ENCODE measurements around the gene ALDH7A1.
"Not testable (repeated sequence)": the region's sequence is repeated elsewhere in the genome, so short reads cannot be mapped to it uniquely, and the experiment has no call there.

The ALDH7A1 gene

GRCh38 chr5:126594748-126595485 is at the start of gene ALDH7A1:
Gene ALDH7A1 (minus strand): TSS chr5:126595219. CDS start chr5:126595198, 21 bp downstream.
- in situ Hi-C loops (cut with MboI; ENCODE audit: low sequenced_read_pairs), result no loop called here

DNA sequence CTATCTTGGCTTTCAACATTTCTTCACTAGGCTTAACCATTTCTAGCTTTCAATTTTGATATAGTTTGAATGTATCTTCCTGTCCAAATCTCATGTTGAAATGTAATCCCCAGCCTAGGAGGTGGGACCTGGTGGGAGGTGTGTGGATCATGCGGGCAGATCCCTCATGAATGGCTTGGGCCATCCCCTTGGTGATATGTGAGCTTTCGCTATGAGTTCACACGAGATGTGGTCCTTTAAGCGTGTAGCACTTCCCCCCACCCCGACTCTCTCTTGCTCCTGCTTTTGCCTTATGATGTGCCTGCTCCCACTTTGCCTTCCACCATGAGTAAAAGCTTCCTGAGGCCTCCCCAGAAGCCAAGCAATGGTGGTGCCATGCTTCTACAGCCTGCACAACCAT is 46.4 kb upstream of the ALDH7A1 start:
- in situ Hi-C loops (cut with MboI; ENCODE audit: low sequenced_read_pairs), result no loop called here

- in situ Hi-C loops (cut with MboI; ENCODE audit: low sequenced_read_pairs), result no loop called here
Observed at GRCh38 chr5:126640866-126641265, 45.8 kb upstream of the ALDH7A1 start.

DNA sequence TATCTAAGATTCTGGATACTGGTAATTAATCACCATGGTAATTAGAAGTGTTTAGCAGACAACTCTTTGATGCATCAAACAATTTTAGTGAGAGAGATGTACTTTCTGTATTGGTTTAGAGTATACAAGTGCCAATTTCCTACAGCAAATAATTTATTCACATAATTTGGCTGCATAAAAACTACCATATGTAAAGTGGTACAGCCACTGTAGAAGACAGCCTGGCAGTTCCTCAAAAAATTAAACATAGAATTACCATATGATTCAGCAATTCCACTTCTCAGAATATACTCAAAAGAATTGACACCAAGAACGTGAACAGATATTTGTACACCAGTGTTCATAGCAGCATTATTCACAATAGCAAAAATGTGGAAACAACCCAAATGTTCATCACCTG is 41.9 kb upstream of the ALDH7A1 start:
- in situ Hi-C loops (cut with MboI; ENCODE audit: low sequenced_read_pairs), result no loop called here

DNA sequence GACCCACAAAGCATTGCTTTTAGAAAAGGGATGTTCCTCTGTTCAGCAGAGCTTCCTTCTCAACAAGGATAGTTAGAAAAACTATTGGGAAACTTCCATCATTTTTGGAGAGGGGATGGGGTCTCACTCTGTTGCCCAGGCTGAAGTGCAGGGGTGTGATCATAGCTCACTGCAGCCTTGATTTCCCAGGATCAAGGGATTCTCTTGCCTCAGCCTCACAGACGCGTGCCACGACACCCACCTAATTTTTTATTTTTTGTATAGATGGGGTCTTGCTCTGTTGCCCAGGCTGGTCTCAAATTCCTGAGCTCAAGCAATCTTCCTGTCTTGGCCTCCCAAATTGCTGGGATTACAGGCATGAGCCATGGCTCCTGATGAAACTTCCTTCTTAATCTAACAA is 40.6 kb upstream of the ALDH7A1 start:
- in situ Hi-C loops (cut with MboI; ENCODE audit: low sequenced_read_pairs), result no loop called here

GRCh38 chr5:126633552-126633951 is 38.5 kb upstream of the ALDH7A1 start:
- in situ Hi-C loops (cut with MboI; ENCODE audit: low sequenced_read_pairs), result no loop called here

GRCh38 chr5:126631920-126632319 is 36.9 kb upstream of the ALDH7A1 start:
- in situ Hi-C loops (cut with MboI; ENCODE audit: low sequenced_read_pairs), result no loop called here

- in situ Hi-C loops (cut with MboI; ENCODE audit: low sequenced_read_pairs), result no loop called here
Observed at GRCh38 chr5:126628102-126628501, 33.1 kb upstream of the ALDH7A1 start.

DNA sequence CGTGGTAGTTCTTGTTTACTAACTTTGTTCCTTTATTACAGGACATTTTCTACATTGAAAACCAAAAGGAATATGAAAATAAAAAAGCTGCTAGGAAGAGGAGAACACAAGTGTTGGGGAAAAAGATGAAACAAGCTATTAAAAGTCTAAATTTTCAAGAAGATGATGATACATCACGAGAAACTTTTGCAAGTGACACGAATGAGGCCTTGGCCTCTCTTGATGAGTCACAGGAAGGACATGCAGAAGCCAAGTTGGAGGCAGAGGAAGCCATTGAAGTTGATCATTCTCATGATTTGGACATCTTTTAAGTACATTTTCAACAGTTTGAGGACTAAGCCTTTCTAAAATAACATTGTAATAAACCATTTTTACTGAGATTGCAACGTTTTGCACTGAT is 29.5 kb upstream of the ALDH7A1 start:
- in situ Hi-C loops (cut with MboI; ENCODE audit: low sequenced_read_pairs), result no loop called here

DNA sequence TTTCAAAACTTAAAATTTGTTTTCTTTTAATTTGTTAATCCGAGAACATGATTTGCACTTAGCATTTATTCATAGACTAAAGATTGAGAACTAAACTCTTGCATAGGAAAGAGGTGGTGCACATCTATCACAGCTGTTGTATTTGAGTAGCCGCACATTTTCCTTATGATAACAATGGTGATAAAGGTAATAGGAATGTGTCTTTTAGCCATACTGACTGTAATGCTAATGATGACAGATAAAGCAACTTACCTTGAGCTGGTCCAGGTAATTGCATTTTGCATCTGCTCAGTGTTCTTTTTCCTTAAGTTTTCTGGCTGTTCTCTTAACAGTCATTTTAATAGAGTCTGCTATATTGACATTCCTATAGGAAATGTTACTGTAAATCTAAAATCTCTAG is 24.8 kb upstream of the ALDH7A1 start:
- in situ Hi-C loops (cut with MboI; ENCODE audit: low sequenced_read_pairs), result no loop called here

GRCh38 chr5:126617603-126618002 is 22.6 kb upstream of the ALDH7A1 start:
- in situ Hi-C loops (cut with MboI; ENCODE audit: low sequenced_read_pairs), result not testable (repeated sequence)

- in situ Hi-C loops (cut with MboI; ENCODE audit: low sequenced_read_pairs), result no loop called here
Observed at GRCh38 chr5:126615286-126615685, 20.3 kb upstream of the ALDH7A1 start.

DNA sequence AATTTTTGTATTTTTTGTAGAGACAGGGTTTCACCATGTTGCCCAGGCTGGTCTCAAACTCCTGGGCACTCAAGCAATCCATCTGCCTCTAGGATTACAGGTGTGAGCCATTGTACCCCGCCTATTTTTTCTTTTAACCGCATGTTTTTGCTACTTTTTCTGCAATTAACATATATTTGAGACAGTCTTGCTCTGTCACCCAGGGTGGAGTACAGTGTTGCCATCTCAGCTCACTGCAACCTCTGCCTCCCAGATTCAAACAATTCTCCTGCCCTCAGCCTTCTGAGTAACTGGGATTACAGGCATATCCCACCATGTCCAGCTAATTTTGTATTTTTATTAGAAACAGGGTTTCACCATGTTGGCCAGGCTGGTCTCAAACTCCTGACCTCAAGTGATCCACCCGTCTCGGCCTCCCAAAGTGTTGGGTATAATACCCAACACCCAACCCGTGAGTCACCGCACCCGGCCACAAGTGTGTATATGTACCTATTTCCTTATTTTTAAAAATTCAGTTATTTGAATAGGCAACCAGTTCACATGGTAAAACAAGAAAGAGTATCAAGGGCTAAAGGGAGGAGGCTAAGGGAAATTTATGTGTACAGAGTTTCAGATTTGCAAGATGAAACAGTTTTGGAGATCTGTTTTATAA is 19.0 kb upstream of the ALDH7A1 start:
- in situ Hi-C loops (cut with MboI; ENCODE audit: low sequenced_read_pairs), result no loop called here

DNA sequence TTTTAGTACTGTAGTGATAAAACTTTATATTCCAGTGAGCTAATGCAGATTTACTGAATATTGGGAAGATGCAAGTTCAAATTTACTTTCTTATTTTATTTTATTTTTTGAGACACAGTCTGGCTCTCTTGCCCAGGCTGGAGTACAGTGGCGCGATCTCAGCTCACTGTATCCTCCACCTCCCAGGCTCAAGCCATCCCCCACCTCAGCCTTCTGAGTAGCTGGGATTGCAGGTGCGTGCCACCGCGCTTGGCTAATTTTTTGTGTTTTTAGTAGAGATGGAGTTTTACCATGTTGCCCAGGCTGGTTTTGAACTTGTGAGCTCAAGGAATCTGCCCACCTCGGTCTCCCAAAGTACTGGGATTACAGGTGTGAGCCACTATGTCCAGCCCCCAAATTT is 15.6 kb upstream of the ALDH7A1 start:
- in situ Hi-C loops (cut with MboI; ENCODE audit: low sequenced_read_pairs), result no loop called here

DNA sequence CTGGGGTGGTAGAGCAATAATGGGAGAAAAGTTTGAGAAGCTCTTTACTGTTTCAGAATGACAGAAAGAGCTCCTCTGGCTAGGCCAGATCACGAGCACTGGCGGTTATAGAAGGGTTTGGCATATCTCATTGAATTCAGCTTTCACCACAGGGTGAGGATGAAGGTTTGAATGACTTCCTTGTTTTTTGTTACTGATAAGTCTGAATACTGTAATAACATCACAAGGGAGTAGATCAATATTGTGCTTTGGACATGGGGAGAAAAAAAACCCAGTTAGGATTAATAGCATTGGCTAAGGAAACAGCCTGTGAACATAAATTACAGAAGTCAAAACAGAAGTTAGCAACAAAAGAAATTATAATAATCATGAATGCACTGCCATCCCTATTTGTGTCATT is 15.1 kb upstream of the ALDH7A1 start:
- in situ Hi-C loops (cut with MboI; ENCODE audit: low sequenced_read_pairs), result no loop called here

GRCh38 chr5:126605525-126605924 is 10.5 kb upstream of the ALDH7A1 start:
- in situ Hi-C loops (cut with MboI; ENCODE audit: low sequenced_read_pairs), result no loop called here

DNA sequence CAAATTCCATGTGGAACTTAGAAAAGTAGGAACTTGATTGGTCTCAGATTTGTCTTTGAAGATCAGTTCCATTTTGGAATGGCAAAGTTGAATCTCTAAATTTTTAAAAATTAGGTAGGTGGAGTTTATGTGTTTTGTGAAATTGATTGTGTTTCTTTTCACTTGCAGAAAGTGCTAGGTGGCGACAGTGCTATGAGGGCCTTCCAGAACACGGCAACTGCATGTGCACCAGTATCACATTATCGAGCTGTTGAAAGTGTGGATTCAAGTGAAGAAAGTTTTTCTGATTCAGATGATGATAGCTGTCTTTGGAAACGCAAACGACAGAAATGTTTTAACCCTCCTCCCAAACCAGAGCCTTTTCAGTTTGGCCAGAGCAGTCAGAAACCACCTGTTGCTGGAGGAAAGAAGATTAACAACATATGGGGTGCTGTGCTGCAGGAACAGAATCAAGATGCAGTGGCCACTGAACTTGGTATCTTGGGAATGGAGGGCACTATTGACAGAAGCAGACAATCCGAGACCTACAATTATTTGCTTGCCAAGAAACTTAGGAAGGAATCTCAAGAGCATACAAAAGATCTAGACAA is 8.5 kb upstream of the ALDH7A1 start:
- in situ Hi-C loops (cut with MboI; ENCODE audit: low sequenced_read_pairs), result no loop called here

GRCh38 chr5:126600631-126601511 is 5.9 kb upstream of the ALDH7A1 start, which contains the start of gene PHAX:
Gene PHAX (plus strand): TSS chr5:126600947. CDS start chr5:126600963, 16 bp downstream.
- in situ Hi-C loops (cut with MboI; ENCODE audit: low sequenced_read_pairs), result no loop called here

DNA sequence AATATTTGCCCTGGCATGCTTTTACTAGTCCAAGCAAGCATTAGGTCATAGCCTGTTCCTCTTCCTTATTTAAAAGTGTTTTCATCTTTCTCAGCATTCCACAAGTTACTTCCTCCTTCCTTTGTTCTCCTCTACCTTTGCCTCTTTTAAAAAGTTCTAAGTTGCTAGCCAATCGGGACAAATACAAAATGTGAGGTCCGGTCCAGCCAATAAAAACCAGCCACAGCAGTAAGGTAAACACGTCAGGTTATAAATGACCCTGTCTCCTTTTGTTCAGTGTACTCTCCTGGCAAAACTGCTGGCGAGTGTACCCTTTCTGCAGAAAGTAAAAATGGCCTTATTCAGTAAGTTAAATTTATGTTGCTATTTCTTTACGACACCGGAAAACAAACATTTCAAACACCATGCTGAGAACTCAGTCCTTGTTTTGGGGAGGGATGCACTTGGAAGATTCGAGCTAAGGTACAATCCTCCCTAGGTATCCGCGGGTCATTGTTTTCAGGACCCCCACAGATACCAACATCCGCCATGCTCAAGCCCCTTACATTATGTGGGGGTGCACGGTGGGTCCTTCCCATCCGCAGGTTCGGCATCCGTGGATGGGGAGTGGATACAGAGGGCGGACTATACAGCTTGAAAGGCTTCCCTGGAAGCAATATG is 5.1 kb upstream of the ALDH7A1 start:
- in situ Hi-C loops (cut with MboI; ENCODE audit: low sequenced_read_pairs), result not testable (repeated sequence)

GRCh38 chr5:126599499-126599898 is 4.5 kb upstream of the ALDH7A1 start:
- in situ Hi-C loops (cut with MboI; ENCODE audit: low sequenced_read_pairs), result no loop called here

DNA sequence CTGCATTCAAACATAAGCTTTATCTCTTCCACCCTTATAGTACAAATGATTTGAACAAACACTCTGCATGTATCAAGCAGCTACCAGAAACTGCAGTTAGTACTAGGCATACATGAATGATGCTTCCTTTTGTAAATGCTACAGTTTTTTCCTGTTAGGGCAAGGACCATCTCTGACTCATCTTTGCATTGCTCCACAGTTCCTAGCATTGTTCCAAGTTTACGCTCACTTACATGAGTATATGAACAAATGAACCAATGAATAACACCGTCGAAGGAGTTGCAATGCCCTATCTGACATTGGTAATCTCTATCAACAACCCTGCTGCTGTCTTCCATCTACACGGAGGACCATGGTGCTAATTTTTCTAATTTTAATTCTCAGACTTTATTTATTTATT is 2.1 kb upstream of the ALDH7A1 start:
- in situ Hi-C loops (cut with MboI; ENCODE audit: low sequenced_read_pairs), result no loop called here

Measured in hTERT RPE-1 (cell line).